CD4-positive, alpha-beta T cell treated with Interleukin-10 for 1 hour (primary cell): Measurements from ENCODE around the gene PDIA5.

Experiments
- DNase-seq: peaks from one replicate; pipeline ENCODE4 v3.0.0-alpha.2; 2020

Gene PDIA5

GRCh38 chr3:123122525-123123315, 55.9 kb downstream of the PDIA5 start:
- DNase-seq: no peak

GRCh38 chr3:123123716-123124616, 57.1 kb downstream of the PDIA5 start:
- no peak for DNase-seq

- DNase-seq: no peak
Measured at GRCh38 chr3:123124971-123125370, 58.1 kb downstream of the PDIA5 start.

- no peak for DNase-seq
Measured at GRCh38 chr3:123126031-123126430, 59.2 kb downstream of the PDIA5 start.

- DNase-seq: no peak
Measured at GRCh38 chr3:123126653-123127052, 59.8 kb downstream of the PDIA5 start.

GRCh38 chr3:123129092-123129491, 62.3 kb downstream of the PDIA5 start:
- no peak for DNase-seq

- DNase-seq: no peak
Measured at GRCh38 chr3:123129532-123129931, 62.7 kb downstream of the PDIA5 start.

- no peak for DNase-seq
Measured at GRCh38 chr3:123130079-123130750, 63.4 kb downstream of the PDIA5 start.

GRCh38 chr3:123134671-123135070, 67.8 kb downstream of the PDIA5 start:
- DNase-seq: no peak

- DNase-seq: no peak
Measured at GRCh38 chr3:123137001-123137400, 70.2 kb downstream of the PDIA5 start.

- DNase-seq: no peak
Measured at GRCh38 chr3:123138839-123139444, 72.1 kb downstream of the PDIA5 start.

- DNase-seq: no peak
Measured at GRCh38 chr3:123139522-123139921, 72.7 kb downstream of the PDIA5 start.

- DNase-seq: no peak
Measured at GRCh38 chr3:123140550-123140949, 73.7 kb downstream of the PDIA5 start.

GRCh38 chr3:123141276-123141675, 74.5 kb downstream of the PDIA5 start:
- no peak for DNase-seq

- no peak for DNase-seq
Measured at GRCh38 chr3:123143669-123144411, 77.0 kb downstream of the PDIA5 start.

- DNase-seq: no peak
Measured at GRCh38 chr3:123147754-123148535, 81.1 kb downstream of the PDIA5 start.

- no peak for DNase-seq
Measured at GRCh38 chr3:123148772-123149171, 81.9 kb downstream of the PDIA5 start.

GRCh38 chr3:123149525-123149924, 82.7 kb downstream of the PDIA5 start:
- DNase-seq: no peak

- DNase-seq: no peak
Measured at GRCh38 chr3:123150449-123151215, 83.8 kb downstream of the PDIA5 start.

- DNase-seq: no peak
Measured at GRCh38 chr3:123151251-123151705, 84.5 kb downstream of the PDIA5 start.
